ENCODE results near the gene BPGM.

BPGM gene

GRCh38 chr7:134646425-134647305 is at the start of gene BPGM:
BPGM (plus strand) TSS chr7:134646853; CDS start chr7:134661508, 14,655 bp downstream.
- Histone ChIP-seq H3K9ac (ENCODE audit: low read depth, low read length) (peak within 1 kb of the TSS; percentile 78), H3K9me3 (ENCODE audit: control insufficient read depth, insufficient read depth, low read length) (no peaks in the 10 kb centered on the region), H3K36me3 (ENCODE audit: insufficient read depth, low read length) (no peaks in the 10 kb centered on the region), H3K4me1 (ENCODE audit: insufficient read depth, low read length) (no peaks in the 10 kb centered on the region)

- H3K9me3 ChIP-seq (ENCODE audit: control insufficient read depth, insufficient read depth, low read length): no peaks in the 10 kb centered on the region
- no peaks in the 10 kb centered on the region for H3K36me3 ChIP-seq (ENCODE audit: insufficient read depth, low read length)
- H3K4me1 ChIP-seq (ENCODE audit: insufficient read depth, low read length): 0 out of 2 replicates have a peak, but pooled peaks cover 5% of the 10 kb centered on the region
- H3K9ac ChIP-seq (ENCODE audit: low read depth, low read length): no peak overlapping the region
These were observed 47.3 kb upstream of the BPGM start for GRCh38 chr7:134599371-134599770.

DNA sequence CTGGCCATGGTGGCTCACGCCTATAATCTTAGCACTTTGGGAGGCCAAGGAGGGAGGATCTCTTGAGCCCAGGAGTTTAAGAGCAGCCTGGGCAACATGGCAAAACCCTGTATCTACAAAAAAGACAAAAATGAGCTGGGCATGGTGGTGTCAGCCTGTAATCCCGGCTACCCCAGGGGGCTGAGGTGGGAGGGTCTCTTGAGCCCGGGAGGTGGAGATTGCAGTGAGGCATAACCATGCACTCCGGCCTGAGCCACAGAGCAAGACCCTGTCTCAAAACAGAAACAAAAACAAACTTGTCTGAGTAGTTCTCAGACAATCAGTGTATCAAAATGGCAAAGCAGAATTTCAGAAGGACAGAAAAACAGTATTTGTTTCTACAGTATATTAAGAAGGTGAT is 45.2 kb upstream of the BPGM start:
- Histone ChIP-seq H3K4me1 (ENCODE audit: insufficient read depth, low read length) (0 out of 2 replicates have a peak, but pooled peaks cover 5% of the 10 kb centered on the region), H3K9ac (ENCODE audit: low read depth, low read length) (no peak overlapping the region), H3K36me3 (ENCODE audit: insufficient read depth, low read length) (no peaks in the 10 kb centered on the region), H3K9me3 (ENCODE audit: control insufficient read depth, insufficient read depth, low read length) (no peaks in the 10 kb centered on the region)

DNA sequence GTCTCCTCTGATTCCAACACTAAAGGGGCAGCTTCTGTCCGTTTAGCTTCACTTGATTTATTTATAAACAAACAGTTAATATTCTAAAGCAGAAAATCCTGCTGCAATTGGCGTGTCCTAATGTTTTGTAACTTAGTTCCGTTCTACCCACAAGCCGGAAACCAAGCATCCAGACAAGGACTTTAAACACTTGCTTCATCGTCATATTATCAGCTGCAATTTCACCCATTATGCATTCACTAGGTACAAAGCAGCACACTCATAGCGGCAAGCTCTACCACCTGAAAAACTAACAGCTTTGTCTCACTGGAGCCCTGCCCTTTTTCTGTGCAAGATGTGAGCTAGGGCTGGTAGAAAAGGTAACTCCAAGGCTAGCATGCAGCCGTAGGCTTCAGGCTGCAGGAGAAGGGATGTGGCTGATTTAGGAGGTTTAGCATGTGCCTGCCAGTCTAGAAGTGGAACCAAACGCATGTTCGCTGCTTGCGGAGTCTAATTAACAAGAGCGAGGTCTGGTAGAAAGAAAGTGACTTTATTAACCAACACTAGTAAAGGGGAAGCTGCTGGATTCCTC is 43.7 kb upstream of the BPGM start:
- Histone ChIP-seq H3K9ac (ENCODE audit: low read depth, low read length) (no peak overlapping the region), H3K4me1 (ENCODE audit: insufficient read depth, low read length) (0 out of 2 replicates have a peak, but pooled peaks cover 5% of the 10 kb centered on the region), H3K9me3 (ENCODE audit: control insufficient read depth, insufficient read depth, low read length) (no peaks in the 10 kb centered on the region), H3K36me3 (ENCODE audit: insufficient read depth, low read length) (no peaks in the 10 kb centered on the region)

- Histone ChIP-seq H3K9ac (ENCODE audit: low read depth, low read length) (no peak overlapping the region), H3K36me3 (ENCODE audit: insufficient read depth, low read length) (no peaks in the 10 kb centered on the region)
These were observed 40.4 kb upstream of the BPGM start for GRCh38 chr7:134605978-134606923.

GRCh38 chr7:134611611-134612151 is 35.0 kb upstream of the BPGM start:
- no peaks in the 10 kb centered on the region for H3K4me1 ChIP-seq (ENCODE audit: insufficient read depth, low read length)
- H3K36me3 ChIP-seq (ENCODE audit: insufficient read depth, low read length): no peaks in the 10 kb centered on the region
- no peaks in the 10 kb centered on the region for H3K9me3 ChIP-seq (ENCODE audit: control insufficient read depth, insufficient read depth, low read length)
- no peak overlapping the region for H3K9ac ChIP-seq (ENCODE audit: low read depth, low read length)

More at GRCh38 chr7:134605978-134606923, 40.4 kb upstream of the BPGM start:
- no peaks in the 10 kb centered on the region for H3K9me3 ChIP-seq (ENCODE audit: control insufficient read depth, insufficient read depth, low read length)
- 0 out of 2 replicates have a peak, but pooled peaks cover 5% of the 10 kb centered on the region for H3K4me1 ChIP-seq (ENCODE audit: insufficient read depth, low read length)

DNA sequence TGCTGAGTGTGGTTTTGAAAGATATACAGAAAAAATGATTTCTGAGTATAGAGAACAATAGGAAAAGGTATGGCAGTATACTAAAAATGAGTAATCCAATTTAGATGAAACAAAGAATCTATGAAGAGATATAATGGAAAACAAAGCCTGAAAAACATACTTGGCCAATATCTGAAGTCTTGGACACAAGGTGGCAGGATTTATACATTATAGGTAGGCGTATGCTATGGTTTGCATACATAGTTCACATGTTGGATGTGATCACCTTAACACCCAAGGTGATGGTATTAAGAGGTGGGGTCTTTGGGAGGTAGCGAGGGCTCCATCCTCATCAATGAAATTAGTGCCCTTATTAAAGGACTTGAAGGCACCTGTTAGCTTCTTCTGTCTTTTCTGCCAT is 34.5 kb upstream of the BPGM start:
- Histone ChIP-seq H3K9ac (ENCODE audit: low read depth, low read length) (no peak overlapping the region), H3K4me1 (ENCODE audit: insufficient read depth, low read length) (no peaks in the 10 kb centered on the region), H3K9me3 (ENCODE audit: control insufficient read depth, insufficient read depth, low read length) (no peaks in the 10 kb centered on the region), H3K36me3 (ENCODE audit: insufficient read depth, low read length) (no peaks in the 10 kb centered on the region)

DNA sequence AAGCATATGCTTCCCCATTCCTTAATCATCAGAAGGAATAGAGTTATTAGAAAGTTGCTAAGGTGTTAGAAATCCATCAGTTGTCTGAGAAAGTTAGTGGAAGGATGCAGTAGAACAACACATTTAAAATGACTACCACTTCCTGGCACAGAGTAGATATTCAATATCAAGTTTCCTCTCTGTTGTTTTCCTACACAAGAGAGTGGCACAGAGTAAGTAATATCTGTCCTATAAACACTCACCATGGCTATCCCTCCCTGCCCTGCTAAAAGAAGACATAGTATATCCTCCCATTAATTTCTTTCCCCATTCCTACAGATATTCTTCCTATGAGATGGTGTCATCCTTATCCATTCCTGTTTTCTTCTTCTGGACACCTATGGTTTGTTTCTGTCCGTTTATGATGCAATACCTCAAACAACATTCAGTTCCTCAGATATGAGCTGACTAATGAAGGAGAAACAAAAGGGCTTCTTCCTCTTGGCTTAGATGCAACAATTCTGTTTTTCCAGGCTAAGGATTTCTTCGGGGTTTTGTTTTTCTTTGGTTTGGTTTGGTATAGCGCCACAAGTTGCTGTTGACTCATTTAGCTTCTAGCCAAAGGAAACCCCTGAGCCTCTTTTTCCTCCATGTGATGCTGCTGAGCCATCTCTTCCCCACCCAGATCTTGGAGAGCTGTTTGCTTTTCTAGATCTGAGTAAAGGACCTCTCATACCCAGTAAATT is 32.9 kb upstream of the BPGM start:
- Histone ChIP-seq H3K36me3 (ENCODE audit: insufficient read depth, low read length) (no peaks in the 10 kb centered on the region), H3K9ac (ENCODE audit: low read depth, low read length) (no peak overlapping the region), H3K4me1 (ENCODE audit: insufficient read depth, low read length) (no peaks in the 10 kb centered on the region), H3K9me3 (ENCODE audit: control insufficient read depth, insufficient read depth, low read length) (no peaks in the 10 kb centered on the region)

DNA sequence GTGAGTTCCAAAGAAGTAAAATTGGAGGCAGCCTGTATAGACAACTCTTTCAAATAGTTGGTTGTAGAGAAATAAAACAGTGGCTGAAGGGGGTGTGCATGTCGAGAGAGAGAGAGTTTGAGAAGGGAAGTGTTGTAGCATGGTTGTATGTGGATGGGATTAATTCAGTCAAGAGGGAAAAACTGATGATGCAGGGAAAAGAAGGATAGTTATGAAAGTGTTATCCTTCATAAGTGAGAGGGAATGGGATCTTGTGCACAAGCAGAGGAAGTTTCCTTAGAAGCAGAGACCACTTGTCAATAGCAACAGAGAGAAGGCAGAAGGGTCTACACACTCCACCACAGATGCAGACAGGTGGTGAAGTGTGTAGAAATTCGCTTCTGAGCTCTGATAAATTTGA is 30.0 kb upstream of the BPGM start:
- Histone ChIP-seq H3K4me1 (ENCODE audit: insufficient read depth, low read length) (no peaks in the 10 kb centered on the region), H3K36me3 (ENCODE audit: insufficient read depth, low read length) (no peaks in the 10 kb centered on the region), H3K9me3 (ENCODE audit: control insufficient read depth, insufficient read depth, low read length) (no peaks in the 10 kb centered on the region), H3K9ac (ENCODE audit: low read depth, low read length) (no peak overlapping the region)

DNA sequence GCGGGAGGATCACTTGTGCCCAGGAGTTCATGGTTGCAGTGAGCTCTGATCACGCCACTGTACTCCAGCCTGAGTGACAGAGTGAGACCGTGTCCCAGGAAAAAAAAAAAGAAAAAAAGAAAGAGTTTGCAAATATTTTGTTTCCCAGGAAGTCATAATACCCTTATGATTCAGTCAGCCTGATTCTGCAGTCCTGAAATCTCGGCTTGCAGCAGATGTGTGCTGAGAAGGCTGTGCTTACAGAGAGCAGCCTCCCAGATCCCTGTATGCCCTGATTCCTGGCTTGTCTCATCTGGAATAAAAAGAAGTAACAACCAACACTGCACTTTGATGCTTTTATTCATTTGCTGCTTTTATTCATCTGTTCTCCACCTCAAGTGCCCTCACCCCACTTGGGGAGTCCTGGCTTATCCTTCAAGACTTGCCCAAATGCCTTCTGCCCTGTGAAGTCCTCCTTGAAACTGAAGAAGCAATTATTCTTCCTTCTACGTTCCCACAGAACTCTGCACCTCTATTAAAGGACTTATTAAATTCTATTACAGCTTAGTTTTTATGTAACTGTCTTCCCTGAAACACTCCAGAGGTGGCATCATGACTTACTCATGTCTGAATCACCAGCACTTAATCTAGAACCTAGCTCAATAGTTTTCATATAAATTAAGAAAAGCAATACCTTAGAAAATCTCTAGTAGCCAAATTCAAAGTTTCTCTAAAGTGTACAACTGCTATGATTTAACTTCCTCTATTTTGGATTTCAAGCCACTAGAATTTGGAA is 27.7 kb upstream of the BPGM start:
- Histone ChIP-seq H3K9ac (ENCODE audit: low read depth, low read length) (no peak overlapping the region), H3K36me3 (ENCODE audit: insufficient read depth, low read length) (no peaks in the 10 kb centered on the region), H3K9me3 (ENCODE audit: control insufficient read depth, insufficient read depth, low read length) (no peaks in the 10 kb centered on the region), H3K4me1 (ENCODE audit: insufficient read depth, low read length) (no peaks in the 10 kb centered on the region; the same call in 1 of the 2 replicates)

DNA sequence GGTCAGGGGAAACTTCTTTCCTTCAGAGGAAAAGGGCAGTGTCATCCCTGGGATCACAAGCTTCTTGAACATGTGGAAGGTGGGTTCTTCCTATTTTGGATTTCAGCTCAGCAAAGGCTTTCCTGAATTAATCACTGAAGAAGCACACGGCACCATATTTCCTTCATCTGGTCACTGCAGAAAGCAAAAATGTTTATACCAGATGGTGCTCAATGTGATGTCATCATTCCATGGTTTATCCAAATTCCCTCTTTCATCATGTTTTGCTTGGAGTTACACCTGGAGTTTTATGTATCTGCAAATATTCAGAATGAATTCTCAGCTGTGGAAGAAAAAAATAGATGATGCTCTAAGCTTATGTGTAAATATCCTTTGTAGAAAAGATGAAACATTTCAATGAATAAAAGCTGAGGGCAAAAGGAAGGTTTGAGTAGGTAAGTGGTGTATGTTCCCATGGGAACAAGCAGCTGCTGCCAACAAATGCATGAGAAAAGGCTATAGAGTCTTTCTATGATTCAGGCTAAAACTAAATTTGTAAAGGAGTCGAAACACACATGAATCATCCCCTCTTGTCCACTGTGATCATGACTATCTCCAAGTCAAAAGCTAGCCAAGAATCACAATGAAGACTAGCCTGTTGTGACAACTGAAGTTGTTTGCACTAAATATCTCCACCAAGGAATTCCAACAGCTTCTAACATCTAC is 26.9 kb upstream of the BPGM start:
- Histone ChIP-seq H3K9ac (ENCODE audit: low read depth, low read length) (no peak overlapping the region), H3K4me1 (ENCODE audit: insufficient read depth, low read length) (no peaks in the 10 kb centered on the region; the same call in 1 of the 2 replicates), H3K36me3 (ENCODE audit: insufficient read depth, low read length) (no peaks in the 10 kb centered on the region), H3K9me3 (ENCODE audit: control insufficient read depth, insufficient read depth, low read length) (no peaks in the 10 kb centered on the region)

GRCh38 chr7:134622303-134622995 is 24.2 kb upstream of the BPGM start:
- no peaks in the 10 kb centered on the region for H3K9me3 ChIP-seq (ENCODE audit: control insufficient read depth, insufficient read depth, low read length)
- H3K9ac ChIP-seq (ENCODE audit: low read depth, low read length): no peak overlapping the region
- H3K4me1 ChIP-seq (ENCODE audit: insufficient read depth, low read length): no peaks in the 10 kb centered on the region; the same call in 1 of the 2 replicates

More at GRCh38 chr7:134622303-134622995, 24.2 kb upstream of the BPGM start:
- no peaks in the 10 kb centered on the region for H3K36me3 ChIP-seq (ENCODE audit: insufficient read depth, low read length)

Measured in ES-I3 (cell line).